HEK293 (cell line): ENCODE data around the gene TEX12.

Experiments used
- CTCF ChIA-PET: fragments of 350-600 bp; formaldehyde crosslinking; extraction: SDS; loops from one replicate; lab custom pipeline; 2021; ENCODE audit warnings: antibody characterized with exemption; lab: Yijun Ruan, JAX
- POLR2A ChIA-PET: fragments of 300-600 bp; formaldehyde crosslinking; extraction: SDS; loops from one replicate; lab custom pipeline; 2020; ENCODE audit warnings: antibody characterized with exemption, inconsistent platforms; lab: Yijun Ruan, JAX
- H3K27ac ChIP-seq: fragments of 200-500 bp; sonication (Bioruptor generic); 2 replicates; pipeline ENCODE4 v1.5.1; 2014; ENCODE audit warnings: low read depth, low read length, control low read depth, inconsistent platforms; ENCODE audit errors: extremely low read depth
- H3K36me3 ChIP-seq, 2 experiments: fragments of 200-500 bp in 1 of 2; sonication (Bioruptor generic) in 1 of 2; 1 replicate in 1 of 2; 2 replicates in 1 of 2; pipeline ENCODE4 v1.5.1; 2014 to 2017; ENCODE audit warnings: inconsistent platforms in 2 of 2, low read length in 2 of 2; ENCODE audit not compliant: control insufficient read depth in 2 of 2, insufficient read depth in 1 of 2
- H3K4me1 ChIP-seq: fragments of 200-500 bp; sonication (Bioruptor generic); 2 replicates; pipeline ENCODE4 v1.5.1; 2014; ENCODE audit warnings: mild to moderate bottlenecking, low read length, inconsistent platforms; ENCODE audit not compliant: control insufficient read depth, insufficient read depth
- H3K4me3 ChIP-seq: 2 replicates; pipeline ENCODE4 v1.5.1; 2011; ENCODE audit warnings: low read depth, mild to moderate bottlenecking, control low read depth, low read length, moderate library complexity
- H3K9me3 ChIP-seq: fragments of 200-500 bp; sonication (Bioruptor generic); 2 replicates; pipeline ENCODE4 v1.5.1; 2014; ENCODE audit warnings: low read depth, low read length, inconsistent platforms; ENCODE audit not compliant: control insufficient read depth, insufficient read depth
- EGR2 ChIP-seq: fragments of 450-650 bp; formaldehyde crosslinking; IDR thresholded peaks from 2 replicates; pipeline ENCODE4 v1.5.1; 2016; ENCODE audit warnings: low read depth, missing biosample characterization, missing genetic modification characterization
- MZF1 ChIP-seq: fragments of 450-650 bp; formaldehyde crosslinking; IDR thresholded peaks from 2 replicates; pipeline ENCODE4 v1.5.1; 2017; ENCODE audit warnings: missing biosample characterization, missing genetic modification characterization, borderline replicate concordance
- TSHZ1 ChIP-seq: fragments of 450-650 bp; formaldehyde crosslinking; IDR thresholded peaks from 2 replicates; pipeline ENCODE4 v1.5.1; 2016; ENCODE audit warnings: missing biosample characterization, missing genetic modification characterization, borderline replicate concordance
- ZBTB1 ChIP-seq: fragments of 450-650 bp; formaldehyde crosslinking; IDR thresholded peaks from 2 replicates; pipeline ENCODE4 v1.5.1; 2016; ENCODE audit warnings: missing biosample characterization, missing genetic modification characterization
- ZFP3 ChIP-seq: fragments of 450-650 bp; formaldehyde crosslinking; IDR thresholded peaks from 2 replicates; pipeline ENCODE4 v1.5.1; 2016; ENCODE audit warnings: low read depth, missing biosample characterization, missing genetic modification characterization
- ZNF114 ChIP-seq: fragments of 450-650 bp; formaldehyde crosslinking; IDR thresholded peaks from 2 replicates; pipeline ENCODE4 v1.5.0; 2017; ENCODE audit warnings: missing biosample characterization, missing genetic modification characterization
- ZNF133 ChIP-seq: fragments of 450-650 bp; formaldehyde crosslinking; IDR thresholded peaks from 2 replicates; pipeline ENCODE4 v1.5.1; 2016; ENCODE audit warnings: missing biosample characterization, missing genetic modification characterization
- ZNF221 ChIP-seq: fragments of 450-650 bp; formaldehyde crosslinking; IDR thresholded peaks from 2 replicates; pipeline ENCODE4 v1.5.1; 2017; ENCODE audit warnings: missing biosample characterization, missing genetic modification characterization, borderline replicate concordance
- ZNF518A ChIP-seq: fragments of 450-650 bp; formaldehyde crosslinking; conservative IDR thresholded peaks from 2 replicates; pipeline ENCODE4 v1.5.1; 2016; ENCODE audit warnings: low read depth, missing biosample characterization, missing genetic modification characterization
- ZNF544 ChIP-seq: fragments of 450-650 bp; formaldehyde crosslinking; IDR thresholded peaks from 2 replicates; pipeline ENCODE4 v1.5.0; 2017; ENCODE audit warnings: missing biosample characterization, missing genetic modification characterization
- ZNF596 ChIP-seq: fragments of 450-650 bp; IDR thresholded peaks from 2 replicates; pipeline ENCODE4 v1.5.0; 2018; ENCODE audit warnings: missing biosample characterization, mild to moderate bottlenecking, missing genetic modification characterization, moderate library complexity
- TF ChIP-seq, protein P1 (sequence below): fragments of 450-650 bp; formaldehyde crosslinking; IDR thresholded peaks from 2 replicates; pipeline ENCODE4 v1.5.0; 2017; ENCODE audit warnings: missing biosample characterization, missing genetic modification characterization, borderline replicate concordance
- TF ChIP-seq, protein P2 (sequence below): fragments of 450-650 bp; formaldehyde crosslinking; IDR thresholded peaks from 2 replicates; pipeline ENCODE4 v1.5.1; 2016; ENCODE audit warnings: missing biosample characterization, missing genetic modification characterization, borderline replicate concordance

Gene TEX12

GRCh38 chr11:112129656-112130055 is 37.5 kb upstream of the TEX12 start:
- TF ChIP-seq ZFP3 (tag by site-specific recombination): no peak
- TF ChIP-seq ZNF221 (tag by site-specific recombination): no peak
- TF ChIP-seq ZBTB1 (tag by site-specific recombination): no peak
- TF ChIP-seq, protein P1, sequence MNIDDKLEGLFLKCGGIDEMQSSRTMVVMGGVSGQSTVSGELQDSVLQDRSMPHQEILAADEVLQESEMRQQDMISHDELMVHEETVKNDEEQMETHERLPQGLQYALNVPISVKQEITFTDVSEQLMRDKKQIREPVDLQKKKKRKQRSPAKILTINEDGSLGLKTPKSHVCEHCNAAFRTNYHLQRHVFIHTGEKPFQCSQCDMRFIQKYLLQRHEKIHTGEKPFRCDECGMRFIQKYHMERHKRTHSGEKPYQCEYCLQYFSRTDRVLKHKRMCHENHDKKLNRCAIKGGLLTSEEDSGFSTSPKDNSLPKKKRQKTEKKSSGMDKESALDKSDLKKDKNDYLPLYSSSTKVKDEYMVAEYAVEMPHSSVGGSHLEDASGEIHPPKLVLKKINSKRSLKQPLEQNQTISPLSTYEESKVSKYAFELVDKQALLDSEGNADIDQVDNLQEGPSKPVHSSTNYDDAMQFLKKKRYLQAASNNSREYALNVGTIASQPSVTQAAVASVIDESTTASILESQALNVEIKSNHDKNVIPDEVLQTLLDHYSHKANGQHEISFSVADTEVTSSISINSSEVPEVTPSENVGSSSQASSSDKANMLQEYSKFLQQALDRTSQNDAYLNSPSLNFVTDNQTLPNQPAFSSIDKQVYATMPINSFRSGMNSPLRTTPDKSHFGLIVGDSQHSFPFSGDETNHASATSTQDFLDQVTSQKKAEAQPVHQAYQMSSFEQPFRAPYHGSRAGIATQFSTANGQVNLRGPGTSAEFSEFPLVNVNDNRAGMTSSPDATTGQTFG: no peak
- no peak for TF ChIP-seq MZF1 (tag by site-specific recombination)
- no peaks in the 10 kb centered on the region for H3K36me3 ChIP-seq
- H3K27ac ChIP-seq: no peak overlapping the region
- CTCF ChIA-PET: interaction anchor here (0.8 to 0.9 kb wide), 2 partner anchors 9 to 16 kb away, joined by 3 read pairs; no protein-coding TSS in a partner anchor
- POLR2A ChIA-PET: no interaction called here
- 0 out of 2 replicates have a peak, but pooled peaks cover 3% of the 10 kb centered on the region for H3K4me1 ChIP-seq
- no peaks in the 10 kb centered on the region for H3K9me3 ChIP-seq
- no peak overlapping the region for H3K4me3 ChIP-seq

- TF ChIP-seq ZNF114 (tag by site-specific recombination): no peak
- TF ChIP-seq, protein P2, sequence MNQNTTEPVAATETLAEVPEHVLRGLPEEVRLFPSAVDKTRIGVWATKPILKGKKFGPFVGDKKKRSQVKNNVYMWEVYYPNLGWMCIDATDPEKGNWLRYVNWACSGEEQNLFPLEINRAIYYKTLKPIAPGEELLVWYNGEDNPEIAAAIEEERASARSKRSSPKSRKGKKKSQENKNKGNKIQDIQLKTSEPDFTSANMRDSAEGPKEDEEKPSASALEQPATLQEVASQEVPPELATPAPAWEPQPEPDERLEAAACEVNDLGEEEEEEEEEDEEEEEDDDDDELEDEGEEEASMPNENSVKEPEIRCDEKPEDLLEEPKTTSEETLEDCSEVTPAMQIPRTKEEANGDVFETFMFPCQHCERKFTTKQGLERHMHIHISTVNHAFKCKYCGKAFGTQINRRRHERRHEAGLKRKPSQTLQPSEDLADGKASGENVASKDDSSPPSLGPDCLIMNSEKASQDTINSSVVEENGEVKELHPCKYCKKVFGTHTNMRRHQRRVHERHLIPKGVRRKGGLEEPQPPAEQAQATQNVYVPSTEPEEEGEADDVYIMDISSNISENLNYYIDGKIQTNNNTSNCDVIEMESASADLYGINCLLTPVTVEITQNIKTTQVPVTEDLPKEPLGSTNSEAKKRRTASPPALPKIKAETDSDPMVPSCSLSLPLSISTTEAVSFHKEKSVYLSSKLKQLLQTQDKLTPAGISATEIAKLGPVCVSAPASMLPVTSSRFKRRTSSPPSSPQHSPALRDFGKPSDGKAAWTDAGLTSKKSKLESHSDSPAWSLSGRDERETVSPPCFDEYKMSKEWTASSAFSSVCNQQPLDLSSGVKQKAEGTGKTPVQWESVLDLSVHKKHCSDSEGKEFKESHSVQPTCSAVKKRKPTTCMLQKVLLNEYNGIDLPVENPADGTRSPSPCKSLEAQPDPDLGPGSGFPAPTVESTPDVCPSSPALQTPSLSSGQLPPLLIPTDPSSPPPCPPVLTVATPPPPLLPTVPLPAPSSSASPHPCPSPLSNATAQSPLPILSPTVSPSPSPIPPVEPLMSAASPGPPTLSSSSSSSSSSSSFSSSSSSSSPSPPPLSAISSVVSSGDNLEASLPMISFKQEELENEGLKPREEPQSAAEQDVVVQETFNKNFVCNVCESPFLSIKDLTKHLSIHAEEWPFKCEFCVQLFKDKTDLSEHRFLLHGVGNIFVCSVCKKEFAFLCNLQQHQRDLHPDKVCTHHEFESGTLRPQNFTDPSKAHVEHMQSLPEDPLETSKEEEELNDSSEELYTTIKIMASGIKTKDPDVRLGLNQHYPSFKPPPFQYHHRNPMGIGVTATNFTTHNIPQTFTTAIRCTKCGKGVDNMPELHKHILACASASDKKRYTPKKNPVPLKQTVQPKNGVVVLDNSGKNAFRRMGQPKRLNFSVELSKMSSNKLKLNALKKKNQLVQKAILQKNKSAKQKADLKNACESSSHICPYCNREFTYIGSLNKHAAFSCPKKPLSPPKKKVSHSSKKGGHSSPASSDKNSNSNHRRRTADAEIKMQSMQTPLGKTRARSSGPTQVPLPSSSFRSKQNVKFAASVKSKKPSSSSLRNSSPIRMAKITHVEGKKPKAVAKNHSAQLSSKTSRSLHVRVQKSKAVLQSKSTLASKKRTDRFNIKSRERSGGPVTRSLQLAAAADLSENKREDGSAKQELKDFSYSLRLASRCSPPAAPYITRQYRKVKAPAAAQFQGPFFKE (tag by site-specific recombination): no peak
- Histone ChIP-seq H3K4me3 (no peak overlapping the region), H3K27ac (no peak overlapping the region), H3K9me3 (no peaks in the 10 kb centered on the region), H3K4me1 (0 out of 2 replicates have a peak, but pooled peaks cover 3% of the 10 kb centered on the region), H3K36me3 (no peaks in the 10 kb centered on the region)
- CTCF ChIA-PET: interaction anchor here (0.7 to 1.5 kb wide), 3 partner anchors 19 to 150 kb away, joined by 3 to 6 read pairs (median 4); no protein-coding TSS in a partner anchor
- POLR2A ChIA-PET: no interaction called here
Observed at GRCh38 chr11:112132737-112133136, 34.4 kb upstream of the TEX12 start.

DNA sequence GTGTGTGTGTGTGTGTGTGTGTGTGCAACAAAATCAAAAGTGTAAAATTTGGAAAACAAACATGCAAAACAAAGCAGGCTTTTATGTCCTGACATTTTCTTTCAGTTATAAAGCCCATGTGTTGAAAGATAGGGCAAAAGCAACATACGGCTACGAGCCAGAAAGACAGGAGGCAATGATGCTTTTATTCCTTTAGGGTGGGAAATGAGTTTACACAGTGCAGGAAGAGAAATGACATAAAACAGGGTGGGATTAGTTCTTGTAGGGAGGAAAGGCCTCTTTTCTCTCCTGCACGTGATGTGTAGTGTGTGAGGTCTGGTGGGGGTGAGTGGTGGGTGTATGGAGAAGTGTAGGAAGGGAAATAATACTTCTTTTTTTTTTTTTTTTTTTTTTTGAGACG is 32.7 kb upstream of the TEX12 start:
- CTCF ChIA-PET: interaction anchor here (0.7 to 1.5 kb wide), 4 partner anchors 18 to 212 kb away, joined by 3 to 6 read pairs (median 4); partner anchors contain the start of gene BCO2
- Histone ChIP-seq H3K9me3 (no peaks in the 10 kb centered on the region), H3K4me3 (no peak overlapping the region), H3K27ac (no peak overlapping the region), H3K36me3 (no peaks in the 10 kb centered on the region), H3K4me1 (no peaks in the 10 kb centered on the region)
- POLR2A ChIA-PET: no interaction called here
- no peak for TF ChIP-seq ZNF544
- TF ChIP-seq ZNF596 (tag by site-specific recombination): no peak
- TF ChIP-seq EGR2 (tag by site-specific recombination): no peak
- no peak for TF ChIP-seq TSHZ1
- TF ChIP-seq ZNF133: no peak
- no peak for TF ChIP-seq ZNF518A
